ENCODE data around the gene SEC62. TPM values are rescaled to one million over a fixed set of nuclear protein-coding genes. Genes with fewer than 3 reads are reported as not detected.

Gene SEC62
- total and polyA plus RNA-seq, 9 of the 15 experiments (the other 6 are each of a cell fraction or from before 2014, with no cell fraction given) = 34.5 to 152 (median 51.8) TPM

DNA sequence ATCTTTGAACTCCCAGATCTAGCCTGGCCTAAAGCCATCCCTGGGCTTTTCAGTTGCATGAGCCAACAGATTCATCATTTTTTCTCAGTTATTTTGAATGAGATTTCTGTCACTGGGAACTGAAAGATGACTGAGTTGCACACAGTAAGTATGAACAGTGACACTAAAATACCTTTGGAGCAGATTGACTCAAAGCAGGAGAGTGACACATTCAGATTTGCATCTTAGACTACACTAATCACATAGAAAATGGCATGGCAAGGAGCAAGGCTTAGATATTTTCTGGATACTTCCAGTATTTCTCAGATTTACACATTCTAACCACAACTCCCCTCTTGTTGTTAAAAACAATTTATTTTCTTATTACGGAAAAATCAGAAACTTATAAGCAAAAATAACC lies 32.8 kb downstream of the SEC62 start:
- intact Hi-C loops (cut with micrococcal nuclease) (no loop called here), in situ Hi-C loops (cut with MboI) (no loop called here)
- ChIA-PET POLR2A (no interaction called here), CTCF (ENCODE audit: low intra/inter-chr PET ratio) (no interaction called here)
- Histone ChIP-seq H3K9ac (ENCODE audit: insufficient read depth in 1 of 2, low read depth in 2 of 2, low read length in 2 of 2) (no peak overlapping the region), H3K27me3 (ENCODE audit: control insufficient read depth in 2 of 2, insufficient read depth in 2 of 2, low read length in 2 of 2) (no peaks in the 10 kb centered on the region), H3K27ac (ENCODE audit: extremely low read depth, low read depth, low read length) (no peak overlapping the region), H3K4me3 (no peak overlapping the region), H3K9me1 (ENCODE audit: control insufficient read depth, insufficient read depth, low read length) (no peaks in the 10 kb centered on the region), H3K36me3 (ENCODE audit: control insufficient read depth, insufficient read depth, low read length) (peaks cover 21% of the 10 kb centered on the region; the same call in 1 of the 3 replicates), H4K20me1 (replicated peaks; ENCODE audit: control insufficient read depth, insufficient read depth, low read length) (no peaks in the 10 kb centered on the region), H3K9me3 (replicated peaks; ENCODE audit: control insufficient read depth, insufficient read depth, low read depth, low read length) (no peaks in the 10 kb centered on the region), H2AFZ (ENCODE audit: low read depth, low read length) (no peak overlapping the region), H3K4me2 (ENCODE audit: insufficient read depth, low read length) (no peak overlapping the region), H3K79me2 (ENCODE audit: control insufficient read depth, insufficient read depth, low read length) (no peaks in the 10 kb centered on the region), H3K4me1 (replicated peaks in 1 of 2; ENCODE audit: control insufficient read depth in 2 of 2, insufficient read depth in 2 of 2, low read length in 2 of 2) (no peaks in the 10 kb centered on the region)
- WGBS (ENCODE audit: insufficient coverage, low coverage, missing lambda C conversion rate) = 96% methylated on average over 1 of the region's 1 CpG
- DNase-seq (ENCODE audit: extremely low read depth in 1 of 4, low spot score in 3 of 4) (no peak), FAIRE-seq (no peak), ATAC-seq (no peak)
- TF ChIP-seq NRF1 (conservative IDR thresholded peaks at IDR 0.05 in 1 of 2, IDR thresholded peaks at IDR 0.05 in 1 of 2) = no peak
- no peak for TF ChIP-seq PRPF4 (IDR thresholded peaks at IDR 0.05; ENCODE audit: insufficient read depth, low read depth, low read length, poor library complexity, severe bottlenecking)
- no TSS peak for BruUV-seq (replicated peaks)

- Histone ChIP-seq H3K4me2 (ENCODE audit: insufficient read depth, low read length) (no peak overlapping the region), H3K9me1 (ENCODE audit: control insufficient read depth, insufficient read depth, low read length) (no peaks in the 10 kb centered on the region), H3K4me3 (no peak overlapping the region), H4K20me1 (replicated peaks; ENCODE audit: control insufficient read depth, insufficient read depth, low read length) (no peaks in the 10 kb centered on the region), H3K4me1 (replicated peaks in 1 of 2; ENCODE audit: control insufficient read depth in 2 of 2, insufficient read depth in 2 of 2, low read length in 2 of 2) (no peaks in the 10 kb centered on the region), H3K36me3 (ENCODE audit: control insufficient read depth, insufficient read depth, low read length) (peaks cover 15% of the 10 kb centered on the region; the same call in 1 of the 3 replicates), H3K79me2 (ENCODE audit: control insufficient read depth, insufficient read depth, low read length) (no peaks in the 10 kb centered on the region), H3K27ac (ENCODE audit: extremely low read depth, low read depth, low read length) (no peak overlapping the region), H3K9me3 (replicated peaks; ENCODE audit: control insufficient read depth, insufficient read depth, low read depth, low read length) (no peaks in the 10 kb centered on the region), H3K27me3 (ENCODE audit: control insufficient read depth in 2 of 2, insufficient read depth in 2 of 2, low read length in 2 of 2) (no peaks in the 10 kb centered on the region), H2AFZ (ENCODE audit: low read depth, low read length) (no peak overlapping the region), H3K9ac (ENCODE audit: insufficient read depth in 1 of 2, low read depth in 2 of 2, low read length in 2 of 2) (no peak overlapping the region)
- in situ Hi-C loops (cut with MboI) (no loop called here), intact Hi-C loops (cut with micrococcal nuclease) (no loop called here)
- ATAC-seq = no peak
- no peak for DNase-seq (ENCODE audit: extremely low read depth in 1 of 4, low spot score in 3 of 4)
- WGBS (ENCODE audit: insufficient coverage, low coverage, missing lambda C conversion rate) = 93% methylated on average over 2 of the region's 2 CpGs
- POLR2A ChIA-PET = no interaction called here
- CTCF ChIA-PET (ENCODE audit: low intra/inter-chr PET ratio) = no interaction called here
- FAIRE-seq = no peak
- no TSS peak for BruUV-seq (replicated peaks)
- TF ChIP-seq CREBBP (IDR thresholded peaks at IDR 0.05; ENCODE audit: low read depth, low read length) = no peak
- TF ChIP-seq TEAD4 (IDR thresholded peaks at IDR 0.05; ENCODE audit: low read length) = no peak
- TF ChIP-seq TEAD4 (CRISPR knock-in tag; IDR thresholded peaks at IDR 0.05; ENCODE audit: borderline replicate concordance) = no peak
- no peak for TF ChIP-seq ZNF274 (IDR thresholded peaks at IDR 0.05; ENCODE audit: borderline replicate concordance, low read depth, low read length)
- TF ChIP-seq SMARCE1 (IDR thresholded peaks at IDR 0.05) = no peak
- no peak for TF ChIP-seq MAZ (CRISPR knock-in tag; conservative IDR thresholded peaks at IDR 0.05 in 1 of 2, IDR thresholded peaks at IDR 0.05 in 1 of 2)
- TF ChIP-seq TOE1 (IDR thresholded peaks at IDR 0.05; ENCODE audit: borderline replicate concordance) = no peak
- no peak for TF ChIP-seq TOE1 (CRISPR knock-in tag; IDR thresholded peaks at IDR 0.05; ENCODE audit: borderline replicate concordance, low read depth)
- TF ChIP-seq XRCC5 (IDR thresholded peaks at IDR 0.05; ENCODE audit: low read depth, low read length) = no peak
- no peak for TF ChIP-seq TRIM24 (IDR thresholded peaks at IDR 0.05)
- no peak for TF ChIP-seq ZNF551 (CRISPR knock-in tag; IDR thresholded peaks at IDR 0.05)
- TF ChIP-seq DMBX1 (CRISPR knock-in tag; IDR thresholded peaks at IDR 0.05; ENCODE audit: borderline replicate concordance) = no peak
- TF ChIP-seq ZNF655 (CRISPR knock-in tag; IDR thresholded peaks at IDR 0.05) = no peak
These were observed 33.4 kb downstream of the SEC62 start for GRCh38 chr3:170000051-170000450.
